WTC11 (cell line): Measurements from ENCODE around the gene UGDH. TPM values are rescaled to one million over a fixed set of nuclear protein-coding genes. Genes with fewer than 3 reads are reported as not detected.
"Not testable (repeated sequence)": the region's sequence is repeated elsewhere in the genome, so short reads cannot be mapped to it uniquely, and the experiment has no call there.

Experiments used
- ATAC-seq: fragments of 200-7000 bp; cut with Tn5 transposase; 2 replicates; pipeline ENCODE4 v1.10.0; 2021; ENCODE audit warnings: mild to moderate bottlenecking, moderate library complexity
- CTCF ChIA-PET: fragments of 300-600 bp; sonication (Branson Sonifier 250); formaldehyde crosslinking; loops from one replicate; lab custom pipeline; 2021; ENCODE audit warnings: antibody characterized with exemption; lab: Charles Lee
- POLR2A ChIA-PET: fragments of 350-600 bp; sonication (Branson Sonifier 250); formaldehyde crosslinking; loops from one replicate; lab custom pipeline; 2021; ENCODE audit warnings: antibody characterized with exemption; lab: Charles Lee
- DNase-seq: peaks from one replicate; pipeline ENCODE4 v3.0.0; 2021; ENCODE audit warnings: low spot score
- H3K27ac Mint-ChIP-seq: 2 replicates; pipeline ENCODE4 v1.8.0; 2021; ENCODE audit warnings: mixed read lengths
- H3K27me3 Mint-ChIP-seq: 2 replicates; pipeline ENCODE4 v1.8.0; 2021; ENCODE audit warnings: low read depth, mild to moderate bottlenecking, moderate library complexity, mixed read lengths
- H3K36me3 Mint-ChIP-seq: 2 replicates; pipeline ENCODE4 v1.8.0; 2021; ENCODE audit warnings: mixed read lengths
- H3K4me1 Mint-ChIP-seq: 2 replicates; pipeline ENCODE4 v1.8.0; 2022; ENCODE audit warnings: mixed read lengths
- H3K4me3 Mint-ChIP-seq: 2 replicates; pipeline ENCODE4 v1.8.0; 2021; ENCODE audit warnings: mild to moderate bottlenecking, moderate library complexity, mixed read lengths
- H3K9me3 Mint-ChIP-seq: 2 replicates; pipeline ENCODE4 v1.8.0; 2021; ENCODE audit warnings: mixed read lengths
- ATF3 ChIP-seq: sonication (generic); formaldehyde crosslinking; conservative IDR thresholded peaks from 2 replicates; pipeline ENCODE4 v1.8.1; 2022; ENCODE audit warnings: mild to moderate bottlenecking, missing genetic modification reagents
- ETV6 ChIP-seq: sonication (generic); formaldehyde crosslinking; IDR thresholded peaks from 2 replicates; pipeline ENCODE4 v1.8.1; 2022; ENCODE audit warnings: mild to moderate bottlenecking, missing genetic modification reagents
- FOXK1 ChIP-seq: sonication (generic); formaldehyde crosslinking; IDR thresholded peaks from 2 replicates; pipeline ENCODE4 v1.8.0; 2022; ENCODE audit warnings: mild to moderate bottlenecking, moderate library complexity, missing genetic modification reagents
- GABPB1 ChIP-seq: sonication (generic); formaldehyde crosslinking; IDR thresholded peaks from 2 replicates; pipeline ENCODE4 v1.8.1; 2023; ENCODE audit warnings: mild to moderate bottlenecking, missing genetic modification reagents
- GRHL2 ChIP-seq: fragments of 250-450 bp; sonication (Bioruptor Pico); IDR thresholded peaks from 2 replicates; pipeline ENCODE4 v1.8.0; 2022; ENCODE audit warnings: mild to moderate bottlenecking, moderate library complexity; ENCODE audit not compliant: insufficient replicate concordance, severe bottlenecking
- HMGXB4 ChIP-seq: sonication (generic); formaldehyde crosslinking; IDR thresholded peaks from 2 replicates; pipeline ENCODE4 v1.8.1; 2023; ENCODE audit warnings: mild to moderate bottlenecking, moderate library complexity, missing genetic modification reagents
- MXD4 ChIP-seq: fragments of 250-450 bp; sonication (Bioruptor Pico); IDR thresholded peaks from 2 replicates; pipeline ENCODE4 v1.8.0; 2021; ENCODE audit warnings: mild to moderate bottlenecking, moderate library complexity, borderline replicate concordance
- NFATC4 ChIP-seq: fragments of 250-450 bp; sonication (Bioruptor Pico); IDR thresholded peaks from 2 replicates; pipeline ENCODE4 v1.9.0; 2021; ENCODE audit warnings: mild to moderate bottlenecking
- NR2C2 ChIP-seq: sonication (generic); formaldehyde crosslinking; IDR thresholded peaks from 2 replicates; pipeline ENCODE4 v1.8.0; 2022; ENCODE audit warnings: mild to moderate bottlenecking, missing genetic modification reagents
- TCF7 ChIP-seq: sonication (generic); formaldehyde crosslinking; IDR thresholded peaks from 2 replicates; pipeline ENCODE4 v1.8.0; 2022; ENCODE audit warnings: mild to moderate bottlenecking, low read depth, missing genetic modification reagents, moderate library complexity
- TEAD4 ChIP-seq: sonication (generic); formaldehyde crosslinking; IDR thresholded peaks from 2 replicates; pipeline ENCODE4 v1.8.0; 2022; ENCODE audit warnings: mild to moderate bottlenecking, missing genetic modification reagents
- USF1 ChIP-seq: sonication (generic); formaldehyde crosslinking; IDR thresholded peaks from 2 replicates; pipeline ENCODE4 v1.8.0; 2022; ENCODE audit warnings: mild to moderate bottlenecking, missing genetic modification reagents
- ZBTB21 ChIP-seq: sonication (generic); formaldehyde crosslinking; IDR thresholded peaks from 2 replicates; pipeline ENCODE4 v1.8.1; 2023; ENCODE audit warnings: mild to moderate bottlenecking, missing genetic modification reagents, borderline replicate concordance
- ZNF416 ChIP-seq: fragments of 250-450 bp; sonication (Bioruptor Pico); IDR thresholded peaks from 2 replicates; pipeline ENCODE4 v1.9.0; 2021; ENCODE audit warnings: mild to moderate bottlenecking, inconsistent platforms
- ZNF532 ChIP-seq: fragments of 250-450 bp; sonication (Bioruptor Pico); IDR thresholded peaks from 2 replicates; pipeline ENCODE4 v1.9.0; 2021; ENCODE audit warnings: mild to moderate bottlenecking, borderline replicate concordance
- ZSCAN18 ChIP-seq: fragments of 250-450 bp; sonication (Bioruptor Pico); IDR thresholded peaks from 2 replicates; pipeline ENCODE4 v2.1.2; 2022; ENCODE audit warnings: mild to moderate bottlenecking, moderate library complexity
- total RNA-seq: library from RNA; stranded (reverse); gene quantifications from 3 replicates; pipeline ENCODE4 v1.2.3, GENCODE V29; 2021
- TF ChIP-seq, protein P1 (sequence below): sonication (generic); formaldehyde crosslinking; IDR thresholded peaks from 2 replicates; pipeline ENCODE4 v1.8.0; 2022; ENCODE audit warnings: mild to moderate bottlenecking, missing genetic modification reagents
- TF ChIP-seq, protein P2 (sequence below): sonication (generic); formaldehyde crosslinking; IDR thresholded peaks from 2 replicates; pipeline ENCODE4 v1.8.0; 2023; ENCODE audit warnings: missing genetic modification reagents

UGDH gene
- total RNA-seq, 1 experiment from 2014 or later, result 97.5 TPM

GRCh38 chr4:39539089-39539611 is 11.9 kb upstream of the UGDH start:
- no peak for ATAC-seq
- ChIA-PET CTCF (no interaction called here), POLR2A (no interaction called here)
- Mint-ChIP-seq H3K4me3 (no peak overlapping the region), H3K4me1 (peaks cover 24% of the 10 kb centered on the region), H3K27ac (peak overlapping the region; percentile 35), H3K36me3 (peaks cover 22% of the 10 kb centered on the region), H3K27me3 (no peaks in the 10 kb centered on the region), H3K9me3 (peaks cover 4% of the 10 kb centered on the region)
- DNase-seq, result no peak
- TF ChIP-seq ZBTB21 (CRISPR knock-in tag) (no peak), TEAD4 (CRISPR knock-in tag) (no peak), NR2C2 (CRISPR knock-in tag) (no peak), FOXK1 (CRISPR knock-in tag) (no peak), GRHL2 (no peak)
- TF ChIP-seq, all 79 proteins: peak for 0

- Mint-ChIP-seq H3K4me3 (no peak overlapping the region), H3K4me1 (peaks cover 6% of the 10 kb centered on the region), H3K9me3 (peaks cover 46% of the 10 kb centered on the region), H3K27me3 (peaks cover 9% of the 10 kb centered on the region), H3K36me3 (peaks cover 73% of the 10 kb centered on the region), H3K27ac (no peak overlapping the region)
- no peak for ATAC-seq
- no peak for DNase-seq
- TF ChIP-seq MXD4 (CRISPR knock-in tag), result no peak
- no peak for TF ChIP-seq ZSCAN18 (CRISPR knock-in tag)
- no peak for TF ChIP-seq ZBTB21 (CRISPR knock-in tag)
- TF ChIP-seq ATF3, result no peak
- TF ChIP-seq, protein P1, sequence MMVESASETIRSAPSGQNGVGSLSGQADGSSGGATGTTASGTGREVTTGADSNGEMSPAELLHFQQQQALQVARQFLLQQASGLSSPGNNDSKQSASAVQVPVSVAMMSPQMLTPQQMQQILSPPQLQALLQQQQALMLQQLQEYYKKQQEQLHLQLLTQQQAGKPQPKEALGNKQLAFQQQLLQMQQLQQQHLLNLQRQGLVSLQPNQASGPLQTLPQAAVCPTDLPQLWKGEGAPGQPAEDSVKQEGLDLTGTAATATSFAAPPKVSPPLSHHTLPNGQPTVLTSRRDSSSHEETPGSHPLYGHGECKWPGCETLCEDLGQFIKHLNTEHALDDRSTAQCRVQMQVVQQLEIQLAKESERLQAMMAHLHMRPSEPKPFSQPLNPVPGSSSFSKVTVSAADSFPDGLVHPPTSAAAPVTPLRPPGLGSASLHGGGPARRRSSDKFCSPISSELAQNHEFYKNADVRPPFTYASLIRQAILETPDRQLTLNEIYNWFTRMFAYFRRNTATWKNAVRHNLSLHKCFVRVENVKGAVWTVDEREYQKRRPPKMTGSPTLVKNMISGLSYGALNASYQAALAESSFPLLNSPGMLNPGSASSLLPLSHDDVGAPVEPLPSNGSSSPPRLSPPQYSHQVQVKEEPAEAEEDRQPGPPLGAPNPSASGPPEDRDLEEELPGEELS (CRISPR knock-in tag), result no peak
- TF ChIP-seq NFATC4 (CRISPR knock-in tag), result no peak
- no peak for TF ChIP-seq GABPB1
- ChIA-PET POLR2A (interaction anchor here (0.7 kb wide), 1 partner anchor 789 kb away, joined by 3 read pairs; no protein-coding TSS in a partner anchor), CTCF (no interaction called here)
Measured at GRCh38 chr4:39533541-39533940, 6.3 kb upstream of the UGDH start.

DNA sequence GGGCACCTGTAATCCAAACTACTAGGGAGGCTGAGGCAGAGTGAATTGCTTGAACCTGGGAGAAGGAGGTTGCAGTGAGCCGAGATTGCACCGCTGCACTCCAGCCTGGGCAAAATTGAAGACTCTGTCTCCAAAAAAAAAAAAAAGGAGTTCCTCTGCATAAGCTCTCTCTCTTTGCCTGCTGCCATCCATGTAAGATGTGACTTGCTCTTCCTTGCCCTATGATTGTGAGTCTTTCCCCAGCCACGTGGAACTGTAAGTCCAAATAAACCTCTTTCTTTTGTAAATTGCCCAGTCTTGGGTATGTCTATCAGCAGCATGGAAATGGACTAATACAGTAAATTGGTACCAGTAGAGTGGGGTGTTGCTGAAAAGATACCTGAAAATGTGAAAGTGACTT is 5.0 kb upstream of the UGDH start:
- Mint-ChIP-seq H3K4me1 (peaks cover 11% of the 10 kb centered on the region), H3K36me3 (peaks cover 75% of the 10 kb centered on the region), H3K9me3 (peaks cover 46% of the 10 kb centered on the region)
- ATAC-seq, POLR2A ChIA-PET, H3K4me3 Mint-ChIP-seq, DNase-seq, CTCF ChIA-PET, H3K27ac Mint-ChIP-seq, H3K27me3 Mint-ChIP-seq: not testable (repeated sequence)

- Mint-ChIP-seq H3K27me3 (peaks cover 9% of the 10 kb centered on the region), H3K27ac (no peak overlapping the region), H3K9me3 (peaks cover 46% of the 10 kb centered on the region), H3K36me3 (peaks cover 67% of the 10 kb centered on the region), H3K4me1 (peaks cover 17% of the 10 kb centered on the region), H3K4me3 (no peak overlapping the region)
- CTCF ChIA-PET, result no interaction called here
- DNase-seq (no peak), ATAC-seq (no peak)
- POLR2A ChIA-PET, result no interaction called here
- TF ChIP-seq, protein P2, sequence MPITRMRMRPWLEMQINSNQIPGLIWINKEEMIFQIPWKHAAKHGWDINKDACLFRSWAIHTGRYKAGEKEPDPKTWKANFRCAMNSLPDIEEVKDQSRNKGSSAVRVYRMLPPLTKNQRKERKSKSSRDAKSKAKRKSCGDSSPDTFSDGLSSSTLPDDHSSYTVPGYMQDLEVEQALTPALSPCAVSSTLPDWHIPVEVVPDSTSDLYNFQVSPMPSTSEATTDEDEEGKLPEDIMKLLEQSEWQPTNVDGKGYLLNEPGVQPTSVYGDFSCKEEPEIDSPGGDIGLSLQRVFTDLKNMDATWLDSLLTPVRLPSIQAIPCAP (CRISPR knock-in tag), result no peak
- TF ChIP-seq USF1 (CRISPR knock-in tag), result no peak
- no peak for TF ChIP-seq HMGXB4 (CRISPR knock-in tag)
- no peak for TF ChIP-seq ZNF532 (CRISPR knock-in tag)
- TF ChIP-seq TCF7 (CRISPR knock-in tag), result no peak
- no peak for TF ChIP-seq ZBTB21 (CRISPR knock-in tag)
- TF ChIP-seq TEAD4 (CRISPR knock-in tag), result no peak
- no peak for TF ChIP-seq ETV6 (CRISPR knock-in tag)
- TF ChIP-seq ZNF416 (CRISPR knock-in tag), result no peak
Measured at GRCh38 chr4:39530682-39531081, 3.4 kb upstream of the UGDH start.
